Activated CD8-positive, alpha-beta memory T cell treated with anti-CD3 and anti-CD28 coated beads, Interleukin-2, amount 50 U/mL, for 24 hours (primary cell): Measurements from ENCODE around the gene ERBB4.

Experiments used
- DNase-seq: peaks from one replicate; pipeline ENCODE4 v3.0.0-alpha.2; 2020; ENCODE audit errors: extremely low read depth

ERBB4 gene

GRCh38 chr2:211829725-211830124 lies 708.9 kb downstream of the ERBB4 start:
- DNase-seq: no peak

GRCh38 chr2:211823886-211824479 lies 714.6 kb downstream of the ERBB4 start:
- no peak for DNase-seq

- DNase-seq: no peak
These were observed 715.8 kb downstream of the ERBB4 start for GRCh38 chr2:211822686-211823335.

DNA sequence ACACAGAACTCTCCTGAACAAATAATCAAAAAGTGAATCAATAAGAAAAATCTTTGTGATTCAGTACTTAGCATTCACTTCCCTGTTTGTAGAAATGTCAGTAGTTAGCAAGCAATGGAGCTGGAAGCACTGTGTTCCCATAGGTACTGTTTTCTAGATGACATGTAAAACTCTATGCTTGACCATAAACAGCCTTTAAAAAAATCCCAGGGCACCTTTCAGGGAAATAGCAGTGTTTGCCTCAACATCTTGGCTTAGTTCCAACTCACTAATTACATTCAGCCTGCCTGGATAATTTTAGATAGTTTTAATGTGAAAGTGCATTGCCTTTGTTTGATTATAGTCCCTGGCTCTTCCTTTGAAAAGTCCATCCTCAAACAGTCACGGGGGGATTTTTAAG lies 721.8 kb downstream of the ERBB4 start:
- no peak for DNase-seq

DNA sequence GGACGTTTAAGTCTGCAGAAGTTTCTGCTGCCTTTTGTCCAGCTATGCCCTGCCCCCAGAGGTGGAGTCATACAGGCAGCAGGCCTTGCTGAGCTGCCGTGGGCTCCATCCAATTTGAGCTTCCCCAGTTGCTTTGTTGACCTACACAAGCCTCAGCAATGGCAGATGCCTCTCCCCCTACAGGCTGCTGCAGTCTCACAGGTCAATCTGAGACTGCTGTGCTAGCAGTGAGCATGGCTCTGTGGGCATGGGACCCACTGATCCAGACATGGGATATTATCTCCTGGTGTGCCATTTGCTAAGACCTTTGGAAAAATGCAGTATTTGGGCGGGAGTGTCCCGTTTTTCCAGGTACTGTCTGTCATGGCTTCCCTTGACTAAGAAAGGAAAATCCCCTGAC lies 726.0 kb downstream of the ERBB4 start:
- no peak for DNase-seq

- DNase-seq: no peak
These were observed 735.9 kb downstream of the ERBB4 start for GRCh38 chr2:211802666-211803065.

DNA sequence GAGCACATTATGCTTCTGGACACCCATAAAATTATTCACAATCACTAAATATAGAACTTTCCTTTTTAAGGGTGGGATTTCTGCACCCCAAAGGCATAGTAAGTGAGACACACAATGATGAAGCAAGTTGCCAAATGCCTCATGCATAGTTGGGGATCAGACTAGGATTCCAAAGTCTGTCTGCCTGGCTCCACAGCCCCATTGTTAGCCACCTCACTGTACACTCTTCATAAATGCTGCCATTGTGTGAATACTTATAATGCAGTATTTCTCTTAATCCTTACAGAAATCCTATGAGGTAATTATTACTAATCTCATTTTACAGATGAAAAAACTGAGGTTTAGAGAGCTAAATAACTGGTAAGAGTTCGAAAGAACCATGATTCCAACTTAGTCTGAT lies 738.6 kb downstream of the ERBB4 start:
- DNase-seq: no peak

DNA sequence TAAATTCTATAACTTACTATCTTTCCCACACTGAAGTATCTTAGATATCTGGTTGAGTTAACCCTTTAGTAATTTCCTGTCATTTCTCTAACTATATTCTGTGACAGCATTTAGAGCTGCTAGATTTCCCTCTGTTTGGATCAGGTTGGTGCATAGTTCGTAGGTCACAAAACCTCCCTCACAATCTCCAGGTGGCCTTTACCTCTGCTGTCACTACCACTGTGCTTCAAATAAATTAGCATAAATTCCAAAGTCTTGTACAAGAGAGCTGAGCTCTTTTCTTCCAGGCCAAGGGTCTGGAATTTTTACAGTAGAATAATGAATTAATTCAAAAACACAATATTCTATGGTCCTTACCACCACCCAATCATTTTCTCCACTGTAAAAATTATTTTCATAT lies 739.7 kb downstream of the ERBB4 start:
- DNase-seq: no peak

- DNase-seq: no peak
These were observed 744.9 kb downstream of the ERBB4 start for GRCh38 chr2:211793690-211794089.

DNA sequence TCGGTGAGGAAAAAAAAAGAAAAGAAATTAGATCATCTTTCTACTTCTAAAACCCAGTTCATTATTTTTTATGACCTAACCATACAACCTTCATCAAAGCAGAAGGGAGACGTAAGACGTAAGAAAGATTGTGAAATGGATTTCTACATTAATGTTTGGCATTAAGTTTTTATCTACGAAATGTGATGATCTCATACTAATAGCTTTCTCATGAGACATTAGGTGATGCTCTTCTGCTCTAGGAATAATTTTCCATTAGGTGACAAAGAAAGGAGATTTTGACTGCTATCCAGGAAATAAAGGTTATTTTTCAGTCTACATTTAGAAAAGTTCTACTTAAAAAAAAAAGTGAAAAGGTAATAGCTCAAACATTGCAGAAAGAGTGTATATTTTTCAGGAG lies 748.6 kb downstream of the ERBB4 start:
- no peak for DNase-seq

DNA sequence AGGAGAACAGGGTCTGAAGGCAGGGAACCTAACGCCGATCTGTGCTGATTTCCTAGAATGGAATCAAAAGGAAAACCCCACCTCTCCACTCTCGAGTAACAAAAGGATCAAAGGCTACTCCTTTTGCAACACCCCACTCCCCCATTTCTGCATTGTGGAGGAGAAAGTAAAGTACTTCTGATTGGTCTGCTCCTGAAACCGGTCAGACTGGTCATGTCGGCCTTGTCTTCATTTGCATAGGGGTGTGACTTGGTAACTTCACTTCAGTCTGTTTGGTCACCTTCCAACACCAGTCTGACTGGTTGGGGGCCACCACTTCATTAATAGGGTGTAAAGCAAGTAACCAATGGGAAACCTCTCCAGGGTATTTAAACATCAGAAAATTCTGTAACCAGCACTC lies 771.9 kb downstream of the ERBB4 start:
- no peak for DNase-seq

DNA sequence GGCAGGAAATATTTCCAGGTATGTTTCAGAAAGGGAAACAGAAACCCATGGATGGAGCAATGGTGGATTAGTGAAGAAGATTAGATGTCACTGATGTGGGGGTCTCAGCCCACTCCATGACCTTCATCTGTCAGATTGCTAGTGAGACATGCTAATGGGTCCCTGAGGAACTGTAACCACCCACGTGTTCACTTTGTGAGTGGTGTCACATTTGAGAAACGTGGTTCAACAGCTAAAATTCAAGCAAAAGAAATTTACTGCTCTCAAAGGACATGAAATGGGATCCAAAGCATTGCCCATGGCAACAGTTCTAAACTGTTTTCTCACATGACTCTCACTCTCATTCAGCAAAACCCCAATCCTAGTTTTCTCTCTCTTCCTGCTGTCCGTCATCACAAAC lies 776.1 kb downstream of the ERBB4 start:
- no peak for DNase-seq

- no peak for DNase-seq
These were observed 778.5 kb downstream of the ERBB4 start for GRCh38 chr2:211760103-211760502.

- no peak for DNase-seq
These were observed 782.3 kb downstream of the ERBB4 start for GRCh38 chr2:211756266-211756665.

DNA sequence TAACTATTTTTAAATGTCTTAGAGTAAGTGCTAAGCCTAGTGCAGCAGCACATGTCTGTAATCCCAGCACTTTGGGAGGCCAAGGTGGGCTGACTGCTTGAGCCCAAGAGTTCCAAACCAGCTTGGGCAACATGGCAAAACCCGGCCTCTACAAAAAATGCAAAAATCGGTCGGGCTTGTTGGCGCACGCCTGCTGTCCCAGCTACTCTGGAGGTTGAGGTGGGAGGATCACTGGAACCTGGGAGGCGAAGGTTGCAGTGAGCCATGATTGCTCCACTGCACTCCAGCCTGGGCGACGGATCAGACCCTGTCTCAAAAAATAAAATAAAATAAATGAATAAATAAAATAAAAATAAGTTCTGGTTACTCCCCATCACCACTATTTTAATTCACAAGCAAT lies 783.4 kb downstream of the ERBB4 start:
- DNase-seq: no peak

DNA sequence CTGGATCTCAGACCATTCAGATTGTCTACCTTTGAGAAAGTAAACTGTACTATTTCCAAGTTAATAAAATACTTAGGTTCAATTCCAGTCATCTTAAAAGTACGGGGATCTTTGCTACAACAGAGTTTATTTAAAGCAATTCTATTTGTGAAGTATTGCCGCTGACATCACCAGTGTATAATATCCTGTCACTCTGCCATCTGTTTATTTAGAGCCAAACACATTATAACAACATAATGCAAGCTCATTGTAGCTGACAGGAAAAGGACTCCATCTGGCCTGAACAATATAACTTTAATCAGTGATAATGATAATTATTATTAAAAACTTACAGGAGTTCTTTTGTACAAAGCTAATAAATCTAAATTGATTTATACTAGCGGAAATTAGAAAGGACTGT lies 786.8 kb downstream of the ERBB4 start:
- no peak for DNase-seq

DNA sequence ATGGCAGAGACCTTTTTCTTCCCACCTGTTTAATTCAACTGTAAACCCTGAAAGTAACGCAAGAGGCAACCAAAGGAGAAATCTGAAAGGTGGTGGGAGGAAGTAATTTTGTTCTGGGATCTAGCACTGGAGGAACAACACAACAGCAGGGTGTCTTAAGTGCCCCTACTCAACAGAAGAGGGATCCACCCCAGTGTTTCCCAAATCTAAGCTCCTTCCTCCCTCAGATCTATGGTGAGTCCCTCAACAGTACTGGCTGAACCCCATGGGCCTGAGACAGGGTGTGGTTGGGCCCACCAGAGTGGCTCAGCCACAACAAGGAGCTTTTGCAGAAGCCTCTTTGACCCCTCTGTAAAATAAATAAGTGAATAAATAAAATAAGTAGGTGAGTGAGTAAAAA lies 790.3 kb downstream of the ERBB4 start:
- DNase-seq: no peak

DNA sequence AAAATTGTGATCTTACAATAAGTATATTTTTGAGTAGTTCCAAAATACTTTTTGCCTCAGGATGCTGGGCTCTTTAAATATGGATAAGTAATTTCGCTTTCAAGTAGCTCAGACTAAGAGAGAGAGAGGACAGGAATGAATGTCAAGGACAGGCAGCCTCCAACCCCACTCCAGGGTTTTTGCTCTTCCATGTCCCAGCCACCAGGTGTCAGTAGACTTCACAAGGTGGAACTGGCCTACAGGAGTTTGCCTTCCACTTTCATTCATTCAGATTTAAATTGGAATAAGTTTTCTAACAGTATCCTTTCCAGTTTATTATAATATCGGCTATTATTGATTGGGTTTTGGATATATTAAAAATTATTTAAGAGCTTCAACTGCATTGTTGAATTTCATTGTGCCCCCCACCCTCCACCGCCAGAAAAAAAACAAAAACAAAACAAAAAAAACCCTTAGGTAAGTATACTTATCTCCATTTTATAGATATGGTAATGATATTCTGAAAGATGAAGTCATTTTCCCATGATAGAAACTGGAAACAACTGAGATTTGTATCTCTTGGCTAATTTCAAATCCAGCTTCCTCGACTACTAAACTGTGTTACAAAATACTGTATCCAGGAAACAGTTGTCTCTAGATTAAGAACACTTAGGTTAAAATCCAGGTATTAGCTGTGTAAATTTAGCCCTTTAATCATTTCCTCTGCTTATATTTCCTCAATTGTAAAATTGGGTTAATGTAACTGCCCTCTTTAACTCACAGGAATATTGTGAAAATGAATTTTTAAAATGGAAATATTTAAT lies 793.1 kb downstream of the ERBB4 start:
- no peak for DNase-seq

DNA sequence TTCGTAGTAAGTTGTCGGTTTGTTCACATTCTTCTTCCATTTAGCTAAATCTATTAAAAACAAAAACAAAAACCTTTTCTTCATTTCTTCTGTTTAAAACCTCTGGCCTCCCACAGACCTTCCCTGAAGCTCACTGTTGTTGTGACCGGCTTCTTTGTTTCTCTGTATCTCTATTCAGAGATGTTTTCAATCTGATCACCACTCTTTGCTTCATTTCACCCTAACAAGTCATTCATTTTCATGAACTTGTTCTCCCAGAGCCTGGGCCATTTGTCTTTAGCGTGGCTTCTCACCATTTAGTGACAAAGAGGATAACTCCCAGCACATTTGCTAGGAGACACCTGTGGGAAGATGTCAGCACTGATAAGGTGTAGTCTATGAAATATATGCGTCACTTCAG lies 794.2 kb downstream of the ERBB4 start:
- no peak for DNase-seq

DNA sequence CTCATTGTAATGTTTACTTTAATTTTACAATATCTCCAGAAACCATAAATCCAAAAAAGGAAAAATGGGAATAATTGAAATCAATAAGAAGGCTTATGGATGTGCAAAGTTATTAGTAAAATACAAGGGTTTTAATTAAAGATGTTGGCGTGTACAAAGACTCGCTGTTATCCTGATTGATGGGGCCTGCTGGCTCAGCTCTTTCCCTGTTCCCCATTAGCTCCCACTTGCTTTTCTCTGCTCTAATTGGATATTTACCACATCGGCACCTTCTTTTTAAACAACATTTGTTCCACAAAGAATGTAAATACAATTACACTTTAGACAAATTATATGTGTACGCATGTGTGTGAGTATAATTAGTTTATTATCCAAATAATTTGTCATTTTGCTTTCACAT lies 796.6 kb downstream of the ERBB4 start:
- DNase-seq: no peak

- no peak for DNase-seq
These were observed 801.3 kb downstream of the ERBB4 start for GRCh38 chr2:211737282-211737681.

DNA sequence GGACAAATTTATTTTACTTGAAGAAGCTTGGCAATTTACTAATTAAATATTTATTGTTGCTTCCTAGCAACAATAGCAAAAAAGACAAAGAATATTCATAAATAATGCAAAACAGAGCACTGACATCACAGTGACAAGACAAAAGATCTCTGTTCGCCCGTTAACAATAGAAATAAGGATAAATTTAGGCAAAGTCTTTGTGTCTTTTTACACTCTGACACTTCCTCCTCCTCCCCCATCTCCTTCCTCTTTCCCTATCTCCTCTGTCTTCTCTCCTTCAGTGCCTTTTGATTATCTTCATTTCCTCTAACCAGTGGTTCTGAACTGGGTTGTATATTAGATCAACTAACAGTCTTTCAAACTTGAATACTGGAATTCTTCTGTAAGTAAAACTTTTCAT lies 808.4 kb downstream of the ERBB4 start:
- no peak for DNase-seq

DNA sequence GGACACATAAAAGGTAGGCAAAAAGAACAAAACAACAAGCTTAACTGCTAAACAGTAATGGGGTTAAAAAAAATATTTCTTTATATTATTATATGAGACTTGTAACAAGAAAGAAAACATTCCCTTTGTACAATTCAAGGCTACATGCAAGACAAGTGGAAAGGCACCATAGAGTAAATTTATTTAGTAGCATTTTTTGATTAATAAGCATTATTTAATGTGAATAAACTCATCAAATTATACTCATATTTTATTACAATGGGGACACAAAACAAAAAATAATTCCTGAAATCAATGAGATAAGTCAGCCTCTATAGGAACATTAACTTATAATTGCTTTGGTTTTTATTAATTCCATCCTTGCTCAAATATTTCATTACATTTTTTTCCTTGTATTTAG lies 809.2 kb downstream of the ERBB4 start:
- no peak for DNase-seq
